Loucy (cell line): ENCODE results near the gene POP5.
"Not testable (repeated sequence)": the region's sequence is repeated elsewhere in the genome, so short reads cannot be mapped to it uniquely, and the experiment has no call there.

Experiments
- H2AFZ ChIP-seq: fragments of 200-600 bp; sonication (generic); 2 replicates; pipeline ENCODE4 v1.6.0; 2016; ENCODE audit warnings: antibody characterized with exemption, mild to moderate bottlenecking, low read length, moderate library complexity
- H3F3A ChIP-seq: fragments of 200-600 bp; 2 replicates; pipeline ENCODE4 v1.6.0; 2016; ENCODE audit warnings: antibody characterized with exemption, low read depth, mild to moderate bottlenecking
- H3K27me3 ChIP-seq: fragments of 200-600 bp; sonication (generic); 2 replicates; pipeline ENCODE4 v1.6.1; 2014; ENCODE audit warnings: low read length, mild to moderate bottlenecking; ENCODE audit not compliant: insufficient read depth, poor library complexity, severe bottlenecking
- H3K36me3 ChIP-seq: fragments of 200-600 bp; sonication (generic); 2 replicates; pipeline ENCODE4 v1.6.1; 2016; ENCODE audit warnings: low read length; ENCODE audit not compliant: insufficient read depth
- H3K4me1 ChIP-seq: fragments of 200-600 bp; sonication (generic); 2 replicates; pipeline ENCODE4 v1.5.1; 2014; ENCODE audit warnings: low read length, mild to moderate bottlenecking; ENCODE audit not compliant: insufficient read depth, poor library complexity, severe bottlenecking
- H3K4me2 ChIP-seq: fragments of 200-600 bp; sonication (generic); 2 replicates; pipeline ENCODE4 v1.6.0; 2014; ENCODE audit warnings: antibody characterized with exemption, low read length, low read depth, mild to moderate bottlenecking; ENCODE audit not compliant: poor library complexity, severe bottlenecking
- H3K4me3 ChIP-seq: fragments of 200-600 bp; sonication (generic); 2 replicates; pipeline ENCODE4 v1.5.1; 2014; ENCODE audit warnings: low read length, mild to moderate bottlenecking, mixed read lengths; ENCODE audit not compliant: poor library complexity, severe bottlenecking
- H3K79me2 ChIP-seq: fragments of 200-600 bp; sonication (generic); 2 replicates; pipeline ENCODE4 v1.6.1; 2014; ENCODE audit warnings: low read length; ENCODE audit not compliant: insufficient read depth
- H3K9ac ChIP-seq: fragments of 200-600 bp; sonication (generic); 2 replicates; pipeline ENCODE4 v1.6.0; 2014; ENCODE audit warnings: mild to moderate bottlenecking, low read depth, low read length, moderate library complexity; ENCODE audit not compliant: poor library complexity, severe bottlenecking
- H3K9me2 ChIP-seq: fragments of 200-600 bp; sonication (generic); replicated peaks from 2 replicates; pipeline ENCODE4 v1.6.1; 2016; ENCODE audit warnings: low read depth, low read length, mixed read lengths
- H3K9me3 ChIP-seq: fragments of 200-600 bp; sonication (generic); 2 replicates; pipeline ENCODE4 v1.6.1; 2014; ENCODE audit warnings: mild to moderate bottlenecking, antibody characterized with exemption, low read length, low read depth; ENCODE audit not compliant: insufficient read depth
- H4K20me1 ChIP-seq: fragments of 200-600 bp; sonication (generic); 2 replicates; pipeline ENCODE4 v1.6.0; 2014; ENCODE audit warnings: antibody characterized with exemption, low read length, mild to moderate bottlenecking; ENCODE audit not compliant: insufficient read depth, poor library complexity, severe bottlenecking
- EZH2phosphoT487 ChIP-seq: fragments of 200-600 bp; IDR thresholded peaks from 2 replicates; pipeline ENCODE4 v1.6.1; 2018; ENCODE audit warnings: antibody characterized with exemption, mild to moderate bottlenecking, moderate library complexity, borderline replicate concordance
- TF ChIP-seq, protein P1 (sequence below): fragments of 200-600 bp; sonication (generic); conservative IDR thresholded peaks from 2 replicates; pipeline ENCODE4 v1.5.1; 2014; ENCODE audit warnings: mild to moderate bottlenecking, antibody characterized with exemption, low read length

The POP5 gene

GRCh38 chr12:120625557-120626419 lies 44.6 kb upstream of the POP5 start:
- Histone ChIP-seq H3K9ac (no peak overlapping the region), H2AFZ (no peak overlapping the region), H3K4me1 (no peaks in the 10 kb centered on the region), H3K27me3 (no peaks in the 10 kb centered on the region), H3K9me3 (no peaks in the 10 kb centered on the region), H3K4me2 (no peak overlapping the region), H3K36me3 (no peaks in the 10 kb centered on the region), H3K4me3 (no peak overlapping the region), H3K9me2 (no peaks in the 10 kb centered on the region), H4K20me1 (no peaks in the 10 kb centered on the region), H3K79me2 (no peaks in the 10 kb centered on the region), H3F3A (no peaks in the 10 kb centered on the region)
- TF ChIP-seq, protein P1, sequence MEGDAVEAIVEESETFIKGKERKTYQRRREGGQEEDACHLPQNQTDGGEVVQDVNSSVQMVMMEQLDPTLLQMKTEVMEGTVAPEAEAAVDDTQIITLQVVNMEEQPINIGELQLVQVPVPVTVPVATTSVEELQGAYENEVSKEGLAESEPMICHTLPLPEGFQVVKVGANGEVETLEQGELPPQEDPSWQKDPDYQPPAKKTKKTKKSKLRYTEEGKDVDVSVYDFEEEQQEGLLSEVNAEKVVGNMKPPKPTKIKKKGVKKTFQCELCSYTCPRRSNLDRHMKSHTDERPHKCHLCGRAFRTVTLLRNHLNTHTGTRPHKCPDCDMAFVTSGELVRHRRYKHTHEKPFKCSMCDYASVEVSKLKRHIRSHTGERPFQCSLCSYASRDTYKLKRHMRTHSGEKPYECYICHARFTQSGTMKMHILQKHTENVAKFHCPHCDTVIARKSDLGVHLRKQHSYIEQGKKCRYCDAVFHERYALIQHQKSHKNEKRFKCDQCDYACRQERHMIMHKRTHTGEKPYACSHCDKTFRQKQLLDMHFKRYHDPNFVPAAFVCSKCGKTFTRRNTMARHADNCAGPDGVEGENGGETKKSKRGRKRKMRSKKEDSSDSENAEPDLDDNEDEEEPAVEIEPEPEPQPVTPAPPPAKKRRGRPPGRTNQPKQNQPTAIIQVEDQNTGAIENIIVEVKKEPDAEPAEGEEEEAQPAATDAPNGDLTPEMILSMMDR, result peak; percentile 48
- TF ChIP-seq EZH2phosphoT487, result no peak

GRCh38 chr12:120620624-120621023 lies 39.4 kb upstream of the POP5 start:
- TF ChIP-seq, protein P1, result no peak
- no peak for TF ChIP-seq EZH2phosphoT487
- no peaks in the 10 kb centered on the region for H3K4me1 ChIP-seq
- no peaks in the 10 kb centered on the region for H3K9me3 ChIP-seq
- H3K27me3 ChIP-seq, result no peaks in the 10 kb centered on the region
- H3K4me3 ChIP-seq, result no peak overlapping the region
- no peaks in the 10 kb centered on the region for H4K20me1 ChIP-seq
- H3K4me2 ChIP-seq, result no peak overlapping the region
- no peaks in the 10 kb centered on the region for H3K9me2 ChIP-seq
- H3K36me3 ChIP-seq, result no peaks in the 10 kb centered on the region
- no peaks in the 10 kb centered on the region for H3F3A ChIP-seq
- H2AFZ ChIP-seq, result no peak overlapping the region
- no peaks in the 10 kb centered on the region for H3K79me2 ChIP-seq
- no peak overlapping the region for H3K9ac ChIP-seq

- H3K79me2 ChIP-seq, result no peaks in the 10 kb centered on the region
- no peak overlapping the region for H3K4me3 ChIP-seq
- no peaks in the 10 kb centered on the region for H3K27me3 ChIP-seq
- no peaks in the 10 kb centered on the region for H3K9me2 ChIP-seq
- H3F3A ChIP-seq, result no peaks in the 10 kb centered on the region
- TF ChIP-seq, protein P1, result no peak
- TF ChIP-seq EZH2phosphoT487, result no peak
- H2AFZ ChIP-seq, result no peak overlapping the region
- H4K20me1 ChIP-seq, result no peaks in the 10 kb centered on the region
- H3K9ac ChIP-seq, result no peak overlapping the region
- H3K4me1 ChIP-seq, result no peaks in the 10 kb centered on the region
- H3K9me3 ChIP-seq, result no peaks in the 10 kb centered on the region
- no peaks in the 10 kb centered on the region for H3K36me3 ChIP-seq
- H3K4me2 ChIP-seq, result no peak overlapping the region
Observed at GRCh38 chr12:120618954-120619615, 37.9 kb upstream of the POP5 start.

GRCh38 chr12:120617767-120618166 lies 36.6 kb upstream of the POP5 start:
- H4K20me1 ChIP-seq, H2AFZ ChIP-seq, H3K4me1 ChIP-seq, H3K27me3 ChIP-seq, H3K79me2 ChIP-seq, H3K4me3 ChIP-seq, H3K9me2 ChIP-seq, H3K36me3 ChIP-seq, H3K9me3 ChIP-seq, H3K9ac ChIP-seq, H3F3A ChIP-seq, H3K4me2 ChIP-seq: not testable (repeated sequence)

- H3K4me1 ChIP-seq, H2AFZ ChIP-seq, H3K4me2 ChIP-seq, H3K4me3 ChIP-seq, H3F3A ChIP-seq, H3K9ac ChIP-seq, H3K9me3 ChIP-seq, H3K79me2 ChIP-seq, H3K9me2 ChIP-seq, H3K36me3 ChIP-seq, H4K20me1 ChIP-seq, H3K27me3 ChIP-seq: not testable (repeated sequence)
Observed at GRCh38 chr12:120617193-120617592, 36.0 kb upstream of the POP5 start.
